Subcutaneous adipose tissue (tissue), 4 donors: ENCODE measurements around the gene DEPP1. TPM values are rescaled to one million over a fixed set of nuclear protein-coding genes. Genes with fewer than 3 reads are reported as not detected.

Experiments used
- total RNA-seq, 4 donors: library from RNA; depleted of rRNA; stranded (reverse); fragments of >200 nt; gene quantifications; one replicate each; pipeline ENCODE4 v1.1.0, GENCODE V29; 2016
- TF ChIP-seq, protein P1 (sequence below): fragments of 450-650 bp; IDR thresholded peaks from one replicate; pipeline ENCODE4 v1.5.1; 2016; ENCODE audit warnings: low read depth, mild to moderate bottlenecking, control low read depth, antibody characterized with exemption, moderate library complexity

DEPP1 gene
- total RNA-seq, 4 donors from 2014 or later = 248 to 566 (median 406) TPM

DNA sequence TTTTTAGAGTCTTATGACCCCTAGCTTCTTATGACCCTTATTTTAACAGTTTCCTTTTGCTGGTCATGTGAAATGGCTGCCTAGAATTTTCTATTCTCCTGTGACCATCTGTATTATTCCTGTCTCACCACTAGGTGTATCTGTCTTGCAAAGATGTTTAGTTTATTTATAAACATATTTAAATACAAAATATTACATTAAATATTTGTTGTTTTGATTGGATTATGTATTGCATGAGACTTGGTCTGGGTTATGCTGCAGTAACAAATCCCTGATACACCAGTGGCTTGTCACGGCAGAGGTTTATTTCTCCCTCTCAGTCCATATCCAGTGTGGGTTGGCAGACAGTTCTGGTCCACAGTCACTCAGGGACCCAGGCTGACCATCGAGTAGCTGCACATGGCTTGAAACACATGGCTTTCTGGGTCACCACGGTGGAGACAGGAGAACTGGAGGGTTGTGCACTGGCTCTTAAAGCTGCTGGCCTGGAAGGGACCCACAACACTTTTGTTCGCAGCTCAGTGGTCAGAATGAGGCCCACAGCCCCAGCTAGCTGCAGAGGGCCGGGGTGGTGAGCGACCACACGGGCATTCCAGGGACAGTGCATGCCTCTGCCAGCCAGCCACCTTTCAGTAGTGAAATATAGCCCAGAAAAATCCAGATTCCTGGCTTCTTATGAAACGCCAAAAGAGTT is 11.6 kb downstream of the DEPP1 start:
- TF ChIP-seq, protein P1, sequence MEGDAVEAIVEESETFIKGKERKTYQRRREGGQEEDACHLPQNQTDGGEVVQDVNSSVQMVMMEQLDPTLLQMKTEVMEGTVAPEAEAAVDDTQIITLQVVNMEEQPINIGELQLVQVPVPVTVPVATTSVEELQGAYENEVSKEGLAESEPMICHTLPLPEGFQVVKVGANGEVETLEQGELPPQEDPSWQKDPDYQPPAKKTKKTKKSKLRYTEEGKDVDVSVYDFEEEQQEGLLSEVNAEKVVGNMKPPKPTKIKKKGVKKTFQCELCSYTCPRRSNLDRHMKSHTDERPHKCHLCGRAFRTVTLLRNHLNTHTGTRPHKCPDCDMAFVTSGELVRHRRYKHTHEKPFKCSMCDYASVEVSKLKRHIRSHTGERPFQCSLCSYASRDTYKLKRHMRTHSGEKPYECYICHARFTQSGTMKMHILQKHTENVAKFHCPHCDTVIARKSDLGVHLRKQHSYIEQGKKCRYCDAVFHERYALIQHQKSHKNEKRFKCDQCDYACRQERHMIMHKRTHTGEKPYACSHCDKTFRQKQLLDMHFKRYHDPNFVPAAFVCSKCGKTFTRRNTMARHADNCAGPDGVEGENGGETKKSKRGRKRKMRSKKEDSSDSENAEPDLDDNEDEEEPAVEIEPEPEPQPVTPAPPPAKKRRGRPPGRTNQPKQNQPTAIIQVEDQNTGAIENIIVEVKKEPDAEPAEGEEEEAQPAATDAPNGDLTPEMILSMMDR = no peak

DNA sequence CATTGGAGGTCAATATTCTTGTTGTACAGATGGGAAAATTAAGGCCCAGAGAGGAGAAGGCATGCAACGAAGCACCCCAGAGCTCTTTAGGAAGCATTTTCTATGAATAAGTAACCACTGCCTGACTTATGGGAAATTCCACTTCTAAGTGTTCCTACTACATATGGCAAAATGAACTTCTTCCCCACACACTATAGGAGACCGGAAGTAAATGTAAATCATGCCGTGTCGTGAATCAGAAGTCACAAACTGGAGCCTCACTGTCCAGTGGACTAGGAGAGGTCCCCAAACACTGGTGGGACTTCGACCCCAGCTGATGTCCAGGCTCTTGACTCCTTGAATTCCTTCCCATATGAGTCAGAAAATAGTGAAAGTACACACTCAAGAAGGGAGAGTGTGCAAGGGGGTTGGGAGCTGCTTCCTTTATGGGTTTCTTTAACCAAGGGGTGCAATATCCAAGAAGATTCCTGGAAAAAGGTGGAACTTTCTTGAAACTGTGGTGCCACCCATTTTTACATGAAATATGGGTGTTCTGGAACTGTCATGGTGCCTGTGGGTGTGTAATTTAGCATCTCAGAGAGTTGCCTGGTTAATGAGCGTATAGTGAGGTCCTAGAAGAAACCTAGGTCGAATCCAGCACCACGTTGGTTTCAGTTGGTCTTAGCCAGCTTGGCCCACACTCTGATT is 12.3 kb downstream of the DEPP1 start:
- TF ChIP-seq, protein P1 = no peak

DNA sequence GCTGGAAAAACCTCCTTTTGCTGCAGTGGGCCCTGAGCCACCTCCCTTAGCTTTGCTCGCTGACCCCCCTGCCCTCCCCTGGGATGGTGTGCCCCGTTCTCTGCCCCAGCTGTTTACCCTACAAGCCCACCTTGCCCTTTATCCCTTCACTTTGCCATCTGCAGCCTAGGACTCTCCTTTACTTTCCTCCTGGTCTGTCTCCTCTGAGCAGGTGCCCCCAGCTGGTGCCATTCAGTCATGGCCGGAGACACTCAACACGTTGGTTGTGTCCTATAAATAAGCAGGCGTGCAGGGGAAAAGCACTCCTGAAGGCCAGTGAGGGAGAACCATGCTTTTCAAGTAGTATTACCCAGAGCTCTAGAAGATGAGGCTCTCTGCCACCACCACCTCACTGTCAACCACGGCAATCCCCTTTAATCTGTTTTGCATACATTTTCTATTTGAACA is 12.9 kb downstream of the DEPP1 start:
- TF ChIP-seq, protein P1 = no peak

DNA sequence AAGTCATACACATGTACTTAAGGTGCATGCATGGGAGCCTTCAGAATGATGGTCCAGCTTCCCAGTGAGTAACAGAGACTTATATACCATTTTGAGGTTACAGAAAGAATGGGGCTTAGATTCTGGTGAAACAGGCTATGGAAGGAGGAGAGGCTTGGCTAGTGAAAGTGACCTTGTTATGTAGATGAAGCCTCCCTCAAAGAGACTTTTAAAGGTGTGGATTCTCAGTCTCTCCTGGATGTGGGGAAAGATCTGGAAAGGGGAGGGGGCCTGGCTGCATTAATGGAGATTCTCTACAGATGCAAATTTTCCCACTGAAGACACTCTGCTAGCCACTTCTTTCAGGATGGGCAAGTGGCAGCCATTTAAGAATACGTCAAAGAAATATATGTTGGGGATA is 13.5 kb downstream of the DEPP1 start:
- TF ChIP-seq, protein P1 = no peak

DNA sequence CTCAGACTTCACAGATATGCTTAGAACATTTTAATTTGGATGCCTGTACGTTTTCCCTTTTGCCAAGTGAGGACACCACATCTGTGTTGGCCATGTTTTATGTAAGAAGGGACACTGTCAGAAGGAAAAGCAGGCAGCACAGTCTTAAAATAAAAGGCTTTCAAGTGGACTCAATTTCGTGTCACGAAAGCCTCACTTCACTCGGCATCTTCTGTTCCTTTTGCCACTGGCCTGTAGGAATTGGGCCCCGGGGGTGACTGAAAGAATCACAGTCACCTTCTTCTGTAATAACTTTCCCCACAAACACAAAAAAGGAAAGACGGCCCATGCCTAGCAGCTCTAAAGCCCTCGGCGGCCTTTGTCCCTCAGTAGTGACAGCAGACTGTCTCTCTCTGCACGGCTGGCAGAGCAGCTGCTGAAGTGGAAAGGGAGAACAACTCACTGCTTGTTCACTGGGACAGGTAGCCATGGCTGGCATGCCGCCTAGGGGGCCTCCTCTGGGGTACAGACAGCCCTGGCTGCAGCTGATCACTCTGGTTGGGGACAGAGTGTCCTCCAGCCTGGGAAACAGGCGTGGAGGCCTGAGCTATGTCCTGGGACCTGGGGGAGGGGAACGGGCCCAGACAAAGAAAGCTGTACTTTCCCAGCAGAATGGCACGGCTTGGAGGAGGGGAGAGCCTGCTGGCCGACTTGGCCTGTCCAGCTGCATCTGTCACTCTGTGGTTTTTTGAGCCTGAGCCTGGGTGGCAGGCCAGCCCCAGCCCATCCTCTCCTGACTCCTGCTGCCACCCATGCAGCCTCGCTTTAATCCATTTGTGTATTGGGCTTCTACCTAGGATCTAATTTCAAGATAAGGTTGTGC is 14.6 kb downstream of the DEPP1 start:
- TF ChIP-seq, protein P1 = no peak

DNA sequence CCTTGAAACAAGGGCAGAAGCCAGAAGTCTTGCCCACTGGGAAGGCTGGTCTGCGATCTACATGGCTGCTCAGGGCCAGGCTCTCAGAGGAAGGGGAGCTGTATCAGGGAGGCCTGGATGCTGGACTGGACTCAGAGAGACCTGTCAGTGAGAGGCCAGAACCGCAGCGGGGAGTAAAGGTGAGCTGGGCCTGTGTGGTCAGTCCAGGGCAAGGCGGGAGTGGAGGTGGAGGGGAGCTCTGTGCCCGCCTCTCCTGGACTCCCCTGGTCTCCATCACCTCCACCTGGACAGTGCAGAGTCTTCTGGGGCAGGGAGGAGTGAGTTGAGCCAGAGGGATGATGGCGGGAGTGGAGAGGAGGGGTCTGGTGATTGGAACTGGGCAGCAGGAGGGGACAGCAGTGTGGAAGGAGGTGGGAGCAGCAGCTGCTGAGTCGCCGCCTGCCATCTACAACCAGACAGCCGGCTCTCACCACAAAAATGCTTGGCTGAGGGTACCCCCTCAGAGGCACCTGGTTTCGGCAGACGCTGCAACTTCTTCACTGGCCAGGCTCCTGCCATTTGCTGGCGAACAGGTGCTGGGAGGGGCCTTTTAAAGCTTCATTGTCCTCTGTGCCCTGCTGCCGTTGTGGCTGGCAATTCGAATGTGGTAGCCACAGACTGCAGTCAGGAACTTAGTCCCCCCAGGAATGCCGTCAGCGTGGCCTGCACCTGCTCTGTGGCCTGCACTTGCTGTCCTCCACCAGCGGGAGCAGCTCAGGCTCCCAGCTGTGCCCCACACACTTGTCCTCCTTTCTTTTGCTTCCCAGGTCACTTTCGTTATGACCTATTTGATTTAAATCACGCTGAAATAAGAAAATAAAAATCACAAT is 15.5 kb downstream of the DEPP1 start:
- TF ChIP-seq, protein P1 = no peak
